H9 (cell line): ENCODE measurements around the gene CCL17. TPM values are rescaled to one million over a fixed set of nuclear protein-coding genes. Genes with fewer than 3 reads are reported as not detected.

Experiments
- DNase-seq: peaks from one replicate; pipeline ENCODE4 v3.0.0-alpha.2; 2017
- H2AFZ ChIP-seq: one replicate; pipeline ENCODE4 v1.6.1; 2013; ENCODE audit warnings: mild to moderate bottlenecking, low read length, control low read depth, moderate library complexity
- H2AK5ac ChIP-seq: 2 replicates; pipeline ENCODE4 v1.6.1; 2013; ENCODE audit warnings: low read length, control low read depth, mixed read lengths; ENCODE audit not compliant: insufficient read length
- H2BK120ac ChIP-seq: one replicate; pipeline ENCODE4 v1.6.1; 2013; ENCODE audit warnings: low read depth, mild to moderate bottlenecking, low read length, control low read depth, inconsistent platforms; ENCODE audit not compliant: poor library complexity, severe bottlenecking
- H2BK12ac ChIP-seq: 2 replicates; pipeline ENCODE4 v1.6.1; 2013; ENCODE audit warnings: low read length, control low read depth, mixed read lengths, low read depth; ENCODE audit not compliant: insufficient read length
- H2BK15ac ChIP-seq: 2 replicates; pipeline ENCODE4 v1.6.1; 2013; ENCODE audit warnings: low read depth, low read length, control low read depth
- H2BK20ac ChIP-seq: one replicate; pipeline ENCODE4 v1.6.1; 2013; ENCODE audit warnings: low read depth, mild to moderate bottlenecking, low read length, control low read depth, inconsistent platforms; ENCODE audit not compliant: poor library complexity, severe bottlenecking
- H2BK5ac ChIP-seq: 2 replicates; pipeline ENCODE4 v1.6.1; 2013; ENCODE audit warnings: low read length, control low read depth, mixed read lengths; ENCODE audit not compliant: insufficient read length
- H3K14ac ChIP-seq: 2 replicates; pipeline ENCODE4 v1.6.1; 2013; ENCODE audit warnings: low read length, control low read depth; ENCODE audit not compliant: insufficient read depth
- H3K18ac ChIP-seq: 2 replicates; pipeline ENCODE4 v1.6.1; 2013; ENCODE audit warnings: low read depth, mild to moderate bottlenecking, mixed read lengths, low read length, control low read depth; ENCODE audit not compliant: insufficient read length
- H3K23ac ChIP-seq: 2 replicates; pipeline ENCODE4 v1.6.1; 2013; ENCODE audit warnings: low read length, control low read depth, mixed read lengths, low read depth; ENCODE audit not compliant: insufficient read length
- H3K23me2 ChIP-seq: 2 replicates; pipeline ENCODE4 v1.6.1; 2013; ENCODE audit warnings: low read depth, mild to moderate bottlenecking, mixed read lengths, low read length, control low read depth; ENCODE audit not compliant: insufficient read length, poor library complexity, severe bottlenecking
- H3K27ac ChIP-seq: 2 replicates; pipeline ENCODE4 v1.5.1; 2013; ENCODE audit warnings: low read length, control low read depth, mixed read lengths, low read depth; ENCODE audit not compliant: insufficient read length
- H3K27me3 ChIP-seq: 2 replicates; pipeline ENCODE4 v1.6.1; 2013; ENCODE audit warnings: low read length, control low read depth, inconsistent platforms; ENCODE audit not compliant: insufficient read depth
- H3K4ac ChIP-seq: 2 replicates; pipeline ENCODE4 v1.6.1; 2013; ENCODE audit warnings: low read depth, mild to moderate bottlenecking, control low read depth, inconsistent platforms, low read length, moderate library complexity
- H3K4me1 ChIP-seq: 2 replicates; pipeline ENCODE4 v1.6.1; 2013; ENCODE audit warnings: low read length, control low read depth, inconsistent platforms; ENCODE audit not compliant: insufficient read depth
- H3K4me2 ChIP-seq: 2 replicates; pipeline ENCODE4 v1.6.1; 2013; ENCODE audit warnings: low read length, control low read depth, mixed read lengths; ENCODE audit not compliant: insufficient read length, insufficient read depth
- H3K56ac ChIP-seq: 2 replicates; pipeline ENCODE4 v1.6.1; 2013; ENCODE audit warnings: low read depth, mild to moderate bottlenecking, mixed read lengths, low read length, control low read depth; ENCODE audit not compliant: insufficient read length
- H3K79me1 ChIP-seq: 2 replicates; pipeline ENCODE4 v1.6.1; 2013; ENCODE audit warnings: low read depth, mild to moderate bottlenecking, moderate library complexity, low read length, control low read depth, inconsistent platforms; ENCODE audit not compliant: insufficient read depth, poor library complexity, severe bottlenecking
- H3K79me2 ChIP-seq: 2 replicates; pipeline ENCODE4 v1.6.1; 2013; ENCODE audit warnings: low read length, control low read depth, inconsistent platforms; ENCODE audit not compliant: insufficient read depth
- H3K9ac ChIP-seq: 2 replicates; pipeline ENCODE4 v1.6.1; 2013; ENCODE audit warnings: low read length, control low read depth, mixed read lengths; ENCODE audit not compliant: insufficient read length; ENCODE audit errors: extremely low read depth
- H3K9me3 ChIP-seq: one replicate; pipeline ENCODE4 v1.6.1; 2013; ENCODE audit warnings: low read depth, low read length, inconsistent platforms; ENCODE audit not compliant: control insufficient read depth
- H3T11ph ChIP-seq: one replicate; pipeline ENCODE4 v1.6.1; 2013; ENCODE audit warnings: mild to moderate bottlenecking, low read length, control low read depth, inconsistent platforms
- H4K20me1 ChIP-seq: one replicate; pipeline ENCODE4 v1.6.1; 2013; ENCODE audit not compliant: control insufficient read depth, insufficient read length, insufficient read depth
- H4K5ac ChIP-seq: 2 replicates; pipeline ENCODE4 v1.6.1; 2013; ENCODE audit warnings: low read depth, mild to moderate bottlenecking, mixed read lengths, low read length, control low read depth; ENCODE audit not compliant: insufficient read length
- H4K8ac ChIP-seq: replicated peaks from 2 replicates; pipeline ENCODE4 v1.6.1; 2013; ENCODE audit warnings: low read length, control low read depth, mixed read lengths, low read depth; ENCODE audit not compliant: insufficient read length
- H4K91ac ChIP-seq: 2 replicates; pipeline ENCODE4 v1.6.1; 2013; ENCODE audit warnings: low read depth, mild to moderate bottlenecking, moderate library complexity, mixed read lengths, low read length, control low read depth; ENCODE audit not compliant: insufficient read length
- H3K27ac Mint-ChIP-seq, 3 experiments: 2 replicates in 2 of 3; 3 replicates in 1 of 3; pipeline ENCODE4 v1.8.0; 2020 to 2021; ENCODE audit warnings: mixed read lengths in 3 of 3, mild to moderate bottlenecking in 1 of 3, moderate library complexity in 1 of 3
- H3K27me3 Mint-ChIP-seq: 2 replicates; pipeline ENCODE4 v1.8.0; 2021; ENCODE audit warnings: low read depth, mild to moderate bottlenecking, moderate library complexity, mixed read lengths
- H3K36me3 Mint-ChIP-seq, 3 experiments: 2 replicates in 2 of 3; 3 replicates in 1 of 3; pipeline ENCODE4 v1.8.0; 2020 to 2021; ENCODE audit warnings: low read depth in 3 of 3, mixed read lengths in 3 of 3; ENCODE audit not compliant: insufficient read depth in 1 of 3
- H3K4me1 Mint-ChIP-seq, 2 experiments: 2 replicates each; pipeline ENCODE4 v1.8.0; 2020; ENCODE audit warnings: mixed read lengths in 2 of 2
- H3K4me3 Mint-ChIP-seq, 2 experiments: 2 replicates in 1 of 2; 3 replicates in 1 of 2; pipeline ENCODE4 v1.8.0; 2020 to 2021; ENCODE audit warnings: mild to moderate bottlenecking in 2 of 2, mixed read lengths in 2 of 2, moderate library complexity in 1 of 2
- H3K9me3 Mint-ChIP-seq, 2 experiments: 2 replicates in 1 of 2; 3 replicates in 1 of 2; pipeline ENCODE4 v1.8.0; 2020; ENCODE audit warnings: mild to moderate bottlenecking in 2 of 2, mixed read lengths in 2 of 2, moderate library complexity in 1 of 2
- WGBS: extraction: QIAGEN DNeasy Blood & Tissue Kit; methylation state at CpG from one replicate; pipeline ENCODE4 v1.1.7; 2013; ENCODE audit warnings: missing lambda C conversion rate, low lambda C conversion rate, mixed read lengths; ENCODE audit not compliant: insufficient read length; ENCODE audit errors: extremely low coverage; 5-methylcytosine and 5-hydroxymethylcytosine counted together
- total RNA-seq: library from RNA; stranded (reverse); gene quantifications from 2 replicates; pipeline ENCODE4 v1.2.1, GENCODE V29; 2021
- TF ChIP-seq, protein P1 (sequence below): fragments of 200-600 bp; sonication (generic); conservative IDR thresholded peaks from 3 replicates; pipeline ENCODE4 v1.8.0; 2021; ENCODE audit warnings: antibody characterized with exemption, mild to moderate bottlenecking

CCL17 gene
- total RNA-seq, 1 experiment from 2014 or later = not detected

GRCh38 chr16:57462978-57463362, 58.4 kb downstream of the CCL17 start:
- H3K14ac ChIP-seq = 0 out of 2 replicates have a peak overlapping the region, but pooled peaks have one; percentile 8
- no peak overlapping the region for H3K27ac ChIP-seq
- no CpG with 5 or more reads among the region's 16 CpGs for WGBS
- peak overlapping the region; percentile 92 to 100 (median 92); a peak in 5 of 7 replicates for H3K27ac Mint-ChIP-seq
- peak overlapping the region; percentile 91 for H3K4me2 ChIP-seq
- H3K4me3 Mint-ChIP-seq = peak overlapping the region; percentile 99 to 100
- peaks cover 7% of the 10 kb centered on the region; the same call in 1 of the 2 replicates for H3K79me2 ChIP-seq
- H2AK5ac ChIP-seq = no peak overlapping the region
- no peak overlapping the region for H3K23ac ChIP-seq
- TF ChIP-seq, protein P1, sequence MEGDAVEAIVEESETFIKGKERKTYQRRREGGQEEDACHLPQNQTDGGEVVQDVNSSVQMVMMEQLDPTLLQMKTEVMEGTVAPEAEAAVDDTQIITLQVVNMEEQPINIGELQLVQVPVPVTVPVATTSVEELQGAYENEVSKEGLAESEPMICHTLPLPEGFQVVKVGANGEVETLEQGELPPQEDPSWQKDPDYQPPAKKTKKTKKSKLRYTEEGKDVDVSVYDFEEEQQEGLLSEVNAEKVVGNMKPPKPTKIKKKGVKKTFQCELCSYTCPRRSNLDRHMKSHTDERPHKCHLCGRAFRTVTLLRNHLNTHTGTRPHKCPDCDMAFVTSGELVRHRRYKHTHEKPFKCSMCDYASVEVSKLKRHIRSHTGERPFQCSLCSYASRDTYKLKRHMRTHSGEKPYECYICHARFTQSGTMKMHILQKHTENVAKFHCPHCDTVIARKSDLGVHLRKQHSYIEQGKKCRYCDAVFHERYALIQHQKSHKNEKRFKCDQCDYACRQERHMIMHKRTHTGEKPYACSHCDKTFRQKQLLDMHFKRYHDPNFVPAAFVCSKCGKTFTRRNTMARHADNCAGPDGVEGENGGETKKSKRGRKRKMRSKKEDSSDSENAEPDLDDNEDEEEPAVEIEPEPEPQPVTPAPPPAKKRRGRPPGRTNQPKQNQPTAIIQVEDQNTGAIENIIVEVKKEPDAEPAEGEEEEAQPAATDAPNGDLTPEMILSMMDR = no peak
- H3K4ac ChIP-seq = no peak overlapping the region
- no peak overlapping the region for H2BK12ac ChIP-seq
- peak overlapping the region; percentile 79 for H3K9ac ChIP-seq
- no peaks in the 10 kb centered on the region for H4K20me1 ChIP-seq
- H4K5ac ChIP-seq = no peak overlapping the region
- H3K36me3 Mint-ChIP-seq = peaks cover 22 to 78% (median 49%) of the 10 kb centered on the region in 3 experiments; a peak in 6 of 7 replicates
- H3K18ac ChIP-seq = no peak overlapping the region
- no peak for DNase-seq
- H4K8ac ChIP-seq = peak overlapping the region; percentile 53
- H3K4me1 ChIP-seq = no peaks in the 10 kb centered on the region
- H3K9me3 ChIP-seq = no peaks in the 10 kb centered on the region
- no peak overlapping the region for H4K91ac ChIP-seq
- no peak overlapping the region for H2BK20ac ChIP-seq
- no peaks in the 10 kb centered on the region for H3K27me3 ChIP-seq
- H3K27me3 Mint-ChIP-seq = no peaks in the 10 kb centered on the region
- peaks cover 3 to 6% of the 10 kb centered on the region in 2 experiments for H3K4me1 Mint-ChIP-seq
- H3K79me1 ChIP-seq = no peaks in the 10 kb centered on the region
- no peak overlapping the region for H2BK120ac ChIP-seq
- H3K23me2 ChIP-seq = peaks cover 4% of the 10 kb centered on the region
- H3K9me3 Mint-ChIP-seq = no peaks in the 10 kb centered on the region
- H3T11ph ChIP-seq = no peak overlapping the region
- no peak overlapping the region for H2BK15ac ChIP-seq
- H3K56ac ChIP-seq = no peak overlapping the region
- no peak overlapping the region for H2AFZ ChIP-seq
- no peak overlapping the region for H2BK5ac ChIP-seq
